Measurements from ENCODE around the gene MALRD1. TPM values are rescaled to one million over a fixed set of nuclear protein-coding genes. Genes with fewer than 3 reads are reported as not detected.
"Not testable (repeated sequence)": the region's sequence is repeated elsewhere in the genome, so short reads cannot be mapped to it uniquely, and the experiment has no call there.

Gene MALRD1
- total RNA-seq, 1 donor from 2014 or later, result 7.0 TPM

DNA sequence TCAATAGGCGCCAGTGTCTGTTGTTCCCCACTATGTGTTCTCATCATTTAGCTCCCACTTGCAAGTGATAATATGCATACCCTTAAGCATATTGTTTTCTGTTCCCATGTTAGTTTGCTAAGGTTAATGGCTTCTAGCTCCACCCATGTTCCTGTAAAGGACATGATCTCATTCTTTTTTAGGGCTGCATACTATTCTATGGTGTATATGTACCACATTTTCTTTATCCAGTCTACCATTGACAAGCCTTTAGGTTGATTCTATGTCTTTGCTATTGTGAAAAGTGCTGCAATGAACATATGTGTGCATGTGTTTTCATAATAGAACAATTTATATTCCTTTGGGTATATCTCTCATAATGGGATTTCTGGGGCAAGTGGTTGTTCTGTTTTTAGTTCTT lies 689.8 kb downstream of the MALRD1 start:
- Histone ChIP-seq H3K27ac (no peak overlapping the region), H3K36me3 (no peaks in the 10 kb centered on the region), H3K9me3 (no peaks in the 10 kb centered on the region), H3K27me3 (no peaks in the 10 kb centered on the region), H3K4me3 (no peak overlapping the region), H3K4me1 (no peaks in the 10 kb centered on the region)
- intact Hi-C loops (cut with DNase I), result no loop called here
- TF ChIP-seq, protein P1, sequence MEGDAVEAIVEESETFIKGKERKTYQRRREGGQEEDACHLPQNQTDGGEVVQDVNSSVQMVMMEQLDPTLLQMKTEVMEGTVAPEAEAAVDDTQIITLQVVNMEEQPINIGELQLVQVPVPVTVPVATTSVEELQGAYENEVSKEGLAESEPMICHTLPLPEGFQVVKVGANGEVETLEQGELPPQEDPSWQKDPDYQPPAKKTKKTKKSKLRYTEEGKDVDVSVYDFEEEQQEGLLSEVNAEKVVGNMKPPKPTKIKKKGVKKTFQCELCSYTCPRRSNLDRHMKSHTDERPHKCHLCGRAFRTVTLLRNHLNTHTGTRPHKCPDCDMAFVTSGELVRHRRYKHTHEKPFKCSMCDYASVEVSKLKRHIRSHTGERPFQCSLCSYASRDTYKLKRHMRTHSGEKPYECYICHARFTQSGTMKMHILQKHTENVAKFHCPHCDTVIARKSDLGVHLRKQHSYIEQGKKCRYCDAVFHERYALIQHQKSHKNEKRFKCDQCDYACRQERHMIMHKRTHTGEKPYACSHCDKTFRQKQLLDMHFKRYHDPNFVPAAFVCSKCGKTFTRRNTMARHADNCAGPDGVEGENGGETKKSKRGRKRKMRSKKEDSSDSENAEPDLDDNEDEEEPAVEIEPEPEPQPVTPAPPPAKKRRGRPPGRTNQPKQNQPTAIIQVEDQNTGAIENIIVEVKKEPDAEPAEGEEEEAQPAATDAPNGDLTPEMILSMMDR (IDR thresholded peaks at IDR 0.05), result no peak
- no peak for DNase-seq
- no peak for ATAC-seq

DNA sequence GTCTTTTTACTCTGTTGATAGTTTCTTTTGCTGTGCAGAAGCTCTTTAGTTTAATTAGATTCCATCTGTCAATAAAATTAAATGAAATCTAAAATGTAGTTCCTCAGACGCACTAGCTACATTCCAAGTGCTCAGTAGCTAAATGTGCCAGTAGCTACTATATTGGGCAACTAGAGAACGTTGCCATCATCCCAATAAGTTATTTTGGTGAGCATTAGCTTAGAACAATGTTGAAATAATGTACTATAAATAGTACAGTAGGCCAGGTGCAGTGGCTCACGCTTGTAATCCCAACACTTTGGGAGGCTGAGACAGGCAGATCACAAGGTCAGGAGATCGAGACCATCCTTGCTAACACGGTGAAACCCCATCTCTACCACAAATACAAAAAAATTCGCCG lies 690.6 kb downstream of the MALRD1 start:
- H3K4me1 ChIP-seq; DNase-seq; ATAC-seq; intact Hi-C loops (cut with DNase I); H3K4me3 ChIP-seq; H3K9me3 ChIP-seq; H3K27me3 ChIP-seq; H3K27ac ChIP-seq; H3K36me3 ChIP-seq: not testable (repeated sequence)

DNA sequence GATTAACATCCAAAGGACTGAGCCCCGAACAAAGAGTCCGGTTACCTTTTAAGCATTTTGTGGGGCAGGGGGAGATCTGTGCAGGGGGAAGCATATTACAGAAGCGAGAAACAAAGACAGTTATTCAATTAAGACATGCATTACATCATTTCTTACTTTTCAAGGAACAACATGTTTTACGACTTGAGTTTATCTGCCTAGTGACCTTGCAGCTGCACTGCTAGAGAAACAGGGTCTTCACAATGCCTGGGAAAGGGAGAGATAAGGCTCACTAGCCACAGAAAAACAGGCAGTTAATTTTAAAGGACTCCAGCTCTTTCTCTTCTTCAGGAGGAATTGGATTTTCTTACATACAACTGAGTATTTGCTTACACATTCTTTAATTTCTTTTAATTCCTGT lies 693.5 kb downstream of the MALRD1 start:
- H3K4me3 ChIP-seq; DNase-seq; ATAC-seq; H3K27me3 ChIP-seq; H3K9me3 ChIP-seq; H3K27ac ChIP-seq; intact Hi-C loops (cut with DNase I); H3K36me3 ChIP-seq; H3K4me1 ChIP-seq: not testable (repeated sequence)

DNA sequence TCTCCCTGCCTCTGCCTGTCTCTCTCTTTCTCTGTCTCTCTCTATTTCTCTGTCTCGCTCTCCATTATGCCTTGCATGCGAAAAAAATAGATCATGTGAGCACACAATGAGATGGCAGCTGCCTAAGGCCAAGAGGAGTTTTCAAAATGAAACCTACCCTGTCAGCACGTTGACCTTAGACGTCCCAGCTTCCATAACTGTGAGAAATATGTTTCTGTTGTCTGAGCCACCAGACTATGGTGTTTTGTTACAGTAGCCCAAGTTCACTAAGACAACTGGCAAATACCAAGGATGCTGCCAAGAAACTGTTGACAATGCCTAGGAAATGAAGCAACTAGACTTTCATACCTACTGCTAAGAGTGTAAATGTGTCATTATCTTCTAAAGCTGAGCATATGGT lies 697.1 kb downstream of the MALRD1 start:
- ATAC-seq, result no peak
- TF ChIP-seq, protein P1 (IDR thresholded peaks at IDR 0.05), result no peak
- H3K4me1 ChIP-seq, result no peaks in the 10 kb centered on the region
- no peaks in the 10 kb centered on the region for H3K36me3 ChIP-seq
- no peak overlapping the region for H3K27ac ChIP-seq
- DNase-seq, result no peak
- intact Hi-C loops (cut with DNase I), result no loop called here
- H3K9me3 ChIP-seq, result no peaks in the 10 kb centered on the region
- no peak overlapping the region for H3K4me3 ChIP-seq
- H3K27me3 ChIP-seq, result no peaks in the 10 kb centered on the region

DNA sequence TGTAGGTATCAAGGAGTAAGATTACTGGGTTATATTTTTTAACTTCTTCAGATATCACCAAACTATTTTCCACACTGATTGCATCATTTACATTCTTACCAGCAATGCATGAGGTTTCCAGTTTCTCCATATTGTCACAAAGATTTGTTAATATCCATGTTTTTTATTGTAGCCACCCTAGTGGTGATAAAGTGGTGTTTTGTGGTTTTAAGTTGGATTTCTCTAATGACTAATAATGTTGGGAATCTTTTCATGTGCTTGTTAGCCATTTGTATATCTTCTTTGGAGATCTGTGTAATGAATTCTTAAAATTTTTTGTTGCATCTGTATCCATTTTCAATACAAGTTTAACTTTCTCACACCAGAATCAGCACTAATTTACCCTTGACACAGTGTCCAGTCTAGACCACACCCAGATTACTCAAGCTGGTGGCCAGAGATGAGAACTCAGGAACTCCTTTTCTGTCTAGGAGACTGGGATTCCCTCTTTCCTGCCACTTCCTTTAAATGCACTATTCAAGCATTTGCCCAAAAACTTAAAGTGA lies 700.7 kb downstream of the MALRD1 start:
- Histone ChIP-seq H3K4me3 (no peak overlapping the region), H3K27me3 (no peaks in the 10 kb centered on the region), H3K36me3 (no peaks in the 10 kb centered on the region), H3K9me3 (no peaks in the 10 kb centered on the region), H3K4me1 (no peaks in the 10 kb centered on the region), H3K27ac (no peak overlapping the region)
- intact Hi-C loops (cut with DNase I), result no loop called here
- ATAC-seq (peak; percentile 90), DNase-seq (no peak)
- TF ChIP-seq, protein P1 (IDR thresholded peaks at IDR 0.05), result no peak

DNA sequence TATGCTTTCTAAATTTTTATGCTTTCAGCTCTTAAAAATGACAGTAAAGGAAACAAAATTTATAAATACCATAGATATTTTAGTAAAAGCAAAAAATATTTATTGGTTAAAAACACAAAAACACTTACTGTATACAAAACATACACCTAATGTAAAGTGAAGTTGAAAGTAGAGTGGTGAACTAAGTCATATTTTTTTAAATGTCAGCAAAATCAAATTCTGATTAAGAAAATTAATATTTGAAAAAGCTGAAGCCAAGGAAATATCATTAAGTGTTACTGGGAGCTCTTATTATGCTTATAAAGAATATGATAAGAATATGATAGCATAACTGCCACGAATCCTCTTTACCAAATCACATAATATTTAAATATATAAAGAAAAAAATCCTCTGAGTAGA lies 702.4 kb downstream of the MALRD1 start:
- Histone ChIP-seq H3K36me3 (no peaks in the 10 kb centered on the region), H3K4me3 (no peak overlapping the region), H3K4me1 (no peaks in the 10 kb centered on the region), H3K27ac (no peak overlapping the region), H3K27me3 (no peaks in the 10 kb centered on the region), H3K9me3 (no peaks in the 10 kb centered on the region)
- intact Hi-C loops (cut with DNase I), result no loop called here
- TF ChIP-seq, protein P1 (IDR thresholded peaks at IDR 0.05), result no peak
- DNase-seq, result no peak
- no peak for ATAC-seq

DNA sequence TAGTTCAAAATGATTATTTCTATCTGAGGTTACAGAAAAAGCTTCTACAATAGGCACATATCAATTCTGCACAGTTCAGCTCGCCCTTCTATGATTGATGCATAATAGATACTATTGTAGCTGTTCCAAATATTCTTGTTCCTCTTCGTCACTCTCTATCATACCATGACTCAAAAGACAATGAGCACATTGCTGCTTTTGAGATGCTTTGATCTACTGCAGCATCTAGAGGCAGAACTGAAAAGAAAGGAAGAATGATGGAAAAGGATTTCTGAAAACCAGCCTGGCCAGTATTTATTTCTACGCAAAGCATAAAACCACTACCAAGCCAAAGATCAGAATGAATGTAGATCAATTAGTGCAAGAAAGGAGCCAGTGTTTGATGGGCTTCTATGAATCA lies 708.3 kb downstream of the MALRD1 start:
- TF ChIP-seq, protein P1 (IDR thresholded peaks at IDR 0.05), result no peak
- no peaks in the 10 kb centered on the region for H3K4me1 ChIP-seq
- DNase-seq (no peak), ATAC-seq (no peak)
- no peak overlapping the region for H3K4me3 ChIP-seq
- H3K9me3 ChIP-seq, result no peaks in the 10 kb centered on the region
- no peak overlapping the region for H3K27ac ChIP-seq
- intact Hi-C loops (cut with DNase I), result no loop called here
- no peaks in the 10 kb centered on the region for H3K36me3 ChIP-seq
- H3K27me3 ChIP-seq, result no peaks in the 10 kb centered on the region
